ENCODE data around the gene NAALADL2.

DNA sequence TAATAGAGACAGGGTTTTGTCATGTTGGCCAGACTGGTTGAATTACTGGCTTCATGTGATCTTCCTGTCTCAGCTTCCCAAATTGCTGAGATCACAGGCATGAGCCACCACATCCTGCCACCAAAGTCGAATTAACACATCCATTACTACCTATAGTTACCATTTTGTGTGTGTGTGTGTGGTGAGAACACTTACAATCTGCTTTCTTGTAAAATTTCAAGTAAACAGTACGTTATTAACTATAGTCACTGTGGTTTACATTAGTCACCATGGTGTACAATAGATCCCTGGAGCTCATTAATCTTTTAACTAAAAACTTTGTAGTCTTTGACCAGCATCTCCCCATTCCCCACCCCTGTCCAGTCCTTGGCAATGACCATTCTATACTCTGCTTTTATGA lies 270.0 kb downstream of the NAALADL2 start:
- TF ChIP-seq, protein P1, sequence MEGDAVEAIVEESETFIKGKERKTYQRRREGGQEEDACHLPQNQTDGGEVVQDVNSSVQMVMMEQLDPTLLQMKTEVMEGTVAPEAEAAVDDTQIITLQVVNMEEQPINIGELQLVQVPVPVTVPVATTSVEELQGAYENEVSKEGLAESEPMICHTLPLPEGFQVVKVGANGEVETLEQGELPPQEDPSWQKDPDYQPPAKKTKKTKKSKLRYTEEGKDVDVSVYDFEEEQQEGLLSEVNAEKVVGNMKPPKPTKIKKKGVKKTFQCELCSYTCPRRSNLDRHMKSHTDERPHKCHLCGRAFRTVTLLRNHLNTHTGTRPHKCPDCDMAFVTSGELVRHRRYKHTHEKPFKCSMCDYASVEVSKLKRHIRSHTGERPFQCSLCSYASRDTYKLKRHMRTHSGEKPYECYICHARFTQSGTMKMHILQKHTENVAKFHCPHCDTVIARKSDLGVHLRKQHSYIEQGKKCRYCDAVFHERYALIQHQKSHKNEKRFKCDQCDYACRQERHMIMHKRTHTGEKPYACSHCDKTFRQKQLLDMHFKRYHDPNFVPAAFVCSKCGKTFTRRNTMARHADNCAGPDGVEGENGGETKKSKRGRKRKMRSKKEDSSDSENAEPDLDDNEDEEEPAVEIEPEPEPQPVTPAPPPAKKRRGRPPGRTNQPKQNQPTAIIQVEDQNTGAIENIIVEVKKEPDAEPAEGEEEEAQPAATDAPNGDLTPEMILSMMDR (IDR thresholded peaks at IDR 0.05): no peak
- no peak for TF ChIP-seq POLR2A (IDR thresholded peaks at IDR 0.05)
